ENCODE results near the gene PARP12. TPM values are rescaled to one million over a fixed set of nuclear protein-coding genes. Genes with fewer than 3 reads are reported as not detected.
A peak's percentile ranks its signal among the peaks of the same experiment; 100 is the strongest.

The PARP12 gene
- total RNA-seq, 6 experiments from 2014 or later = 6.3 to 14.0 (median 11.8) TPM

- Mint-ChIP-seq H3K4me3 (no peak overlapping the region), H3K27ac (no peak overlapping the region), H3K9me3 (no peaks in the 10 kb centered on the region), H3K27me3 (ENCODE audit: insufficient read depth) (peaks cover 38% of the 10 kb centered on the region), H3K36me3 (ENCODE audit: low read depth) (no peaks in the 10 kb centered on the region), H3K4me1 (ENCODE audit: low read depth) (no peaks in the 10 kb centered on the region)
- no peak for TF ChIP-seq CTCF (IDR thresholded peaks at IDR 0.05)
- no peak for DNase-seq
Observed at GRCh38 chr7:140009735-140010134, 53.0 kb downstream of the PARP12 start.

- H3K4me1 Mint-ChIP-seq (ENCODE audit: low read depth) = no peaks in the 10 kb centered on the region
- no peak overlapping the region for H3K27ac Mint-ChIP-seq
- peaks cover 32% of the 10 kb centered on the region for H3K27me3 Mint-ChIP-seq (ENCODE audit: insufficient read depth)
- TF ChIP-seq CTCF (IDR thresholded peaks at IDR 0.05) = no peak
- H3K9me3 Mint-ChIP-seq = no peaks in the 10 kb centered on the region
- H3K36me3 Mint-ChIP-seq (ENCODE audit: low read depth) = no peaks in the 10 kb centered on the region
- H3K4me3 Mint-ChIP-seq = no peak overlapping the region
- DNase-seq = no peak
Observed at GRCh38 chr7:140008755-140009610, 53.8 kb downstream of the PARP12 start.

GRCh38 chr7:140007051-140007690, 55.6 kb downstream of the PARP12 start:
- no peak overlapping the region for H3K4me3 Mint-ChIP-seq
- H3K27me3 Mint-ChIP-seq (ENCODE audit: insufficient read depth) = peaks cover 22% of the 10 kb centered on the region
- H3K27ac Mint-ChIP-seq = no peak overlapping the region

GRCh38 chr7:140006600-140006999, 56.2 kb downstream of the PARP12 start:
- Mint-ChIP-seq H3K4me3 (no peak overlapping the region), H3K4me1 (ENCODE audit: low read depth) (0 out of 2 replicates have a peak, but pooled peaks cover 4% of the 10 kb centered on the region), H3K36me3 (ENCODE audit: low read depth) (no peaks in the 10 kb centered on the region), H3K27me3 (ENCODE audit: insufficient read depth) (peaks cover 19% of the 10 kb centered on the region), H3K27ac (no peak overlapping the region), H3K9me3 (no peaks in the 10 kb centered on the region)
- TF ChIP-seq CTCF (IDR thresholded peaks at IDR 0.05) = no peak
- DNase-seq = no peak

More at GRCh38 chr7:140007051-140007690, 55.6 kb downstream of the PARP12 start:
- H3K4me1 Mint-ChIP-seq (ENCODE audit: low read depth) = 0 out of 2 replicates have a peak, but pooled peaks cover under 1% of the 10 kb centered on the region
- TF ChIP-seq CTCF (IDR thresholded peaks at IDR 0.05) = no peak
- no peak for DNase-seq
- no peaks in the 10 kb centered on the region for H3K36me3 Mint-ChIP-seq (ENCODE audit: low read depth)
- H3K9me3 Mint-ChIP-seq = no peaks in the 10 kb centered on the region

- H3K27me3 Mint-ChIP-seq (ENCODE audit: insufficient read depth) = peaks cover 15% of the 10 kb centered on the region
- H3K9me3 Mint-ChIP-seq = no peaks in the 10 kb centered on the region
- no peak for DNase-seq
- no peaks in the 10 kb centered on the region for H3K36me3 Mint-ChIP-seq (ENCODE audit: low read depth)
- 0 out of 2 replicates have a peak, but pooled peaks cover 4% of the 10 kb centered on the region for H3K4me1 Mint-ChIP-seq (ENCODE audit: low read depth)
- TF ChIP-seq CTCF (IDR thresholded peaks at IDR 0.05) = peak; percentile 48
- H3K27ac Mint-ChIP-seq = no peak overlapping the region
- no peak overlapping the region for H3K4me3 Mint-ChIP-seq
Observed at GRCh38 chr7:140005754-140006503, 56.8 kb downstream of the PARP12 start.

Data from HFFc6 (cell line).